Pancreas (tissue), 10 donors: ENCODE measurements around the gene CACNA1H. TPM values are rescaled to one million over a fixed set of nuclear protein-coding genes. Genes with fewer than 3 reads are reported as not detected.

Experiments
- ATAC-seq, 4 donors: fragments of 200-7000 bp; cut with Tn5 transposase; one replicate each; pipeline versions ENCODE4 v1.8.0 to v1.9.1; 2020; ENCODE audit warnings: mild to moderate bottlenecking in 4 of 4, moderate library complexity in 4 of 4
- DNase-seq, 6 donors: peaks; one replicate each; pipeline ENCODE4 v3.0.0-alpha.2; 2020
- FAIRE-seq: peaks from 2 replicates; lab custom pipeline; 2012; peaks lifted over from hg19 to GRCh38; lab: Jason Lieb, UNC
- H3K27ac ChIP-seq, 4 donors: fragments of 200-600 bp; sonication (generic); 1 replicate in 3 of 4; 2 replicates in 1 of 4; pipeline versions ENCODE4 v1.5.0 to v1.8.0; 2020
- H3K27me3 ChIP-seq, 4 donors: fragments of 200-600 bp; one replicate each; pipeline ENCODE4 v1.8.0; 2021
- H3K36me3 ChIP-seq, 3 donors: fragments of 200-600 bp; sonication (generic) in 1 of 3; one replicate each; pipeline versions ENCODE4 v1.5.0 to v1.8.0; 2020 to 2021
- H3K4me1 ChIP-seq, 3 donors: fragments of 200-600 bp; one replicate each; pipeline ENCODE4 v1.8.0; 2021
- H3K4me3 ChIP-seq, 4 donors: fragments of 200-600 bp; sonication (generic) in 2 of 4; one replicate each; pipeline versions ENCODE4 v1.5.0 to v1.8.0; 2020 to 2021
- H3K9me3 ChIP-seq, 4 donors: fragments of 200-600 bp; one replicate each; pipeline ENCODE4 v1.8.0; 2021
- WGBS, 2 donors: extraction: QIAGEN DNeasy Blood & Tissue Kit; methylation state at CpG; one replicate each; pipeline ENCODE4 v1.1.7; 2013; 5-methylcytosine and 5-hydroxymethylcytosine counted together
- intact Hi-C, 3 donors: fragments of 100-400 bp; cut with DNase I; formaldehyde crosslinking; loops; one replicate each; pipeline versions ENCODE4 v1.11.1 to v1.14.2; 2022
- polyA plus RNA-seq, 2 donors: library from polyadenylated mRNA; stranded (reverse); fragments of 200-250 nt; gene quantifications; one replicate each; pipeline ENCODE4 v1.2.3, GENCODE V29; 2013
- total RNA-seq, 6 donors: library from RNA; stranded (reverse); fragmentation: NEBNext Ultra II Directional in 4 of 6; extraction: Animal tissue kit (Norgen Biotek cat#: 25700) in 4 of 6; gene quantifications; one replicate each; pipeline versions ENCODE4 v1.2.1 to v1.2.4, GENCODE V29; 2021 to 2023
- TF ChIP-seq, protein P1 (sequence below), 4 donors: fragments of 200-600 bp; sonication (generic) in 3 of 4; IDR thresholded peaks; one replicate each; pipeline versions ENCODE4 v1.5.0 to v1.8.0; 2021; ENCODE audit warnings: antibody characterized with exemption in 4 of 4
- donor health status: healthy with polysubstance abuse.
- donor health status: DM: no; HTN: no; CAD: no; lungs with moderate emphysema.
- donor health status: DM: no; HTN: no; CAD: no.
- donor health status: control.
- donor health status: control.
- donor health status: Bipolar disorder and iron deficiency.
- donor health status: DM: yes; HTN: yes; CAD: no.
- donor health status: DM: no; HTN: no; CAD: no.
- donor health status: DM: no; HTN: no; CAD: no.
- donor health status: DM: yes; HTN: yes; CAD: no.

CACNA1H gene
- total and polyA plus RNA-seq, 8 donors = 2.5 to 20.5 (median 4.9) TPM

- no peaks in the 10 kb centered on the region for H3K4me1 ChIP-seq
- H3K9me3 ChIP-seq = no peaks in the 10 kb centered on the region
- DNase-seq (no peak), ATAC-seq (no peak), FAIRE-seq (no peak)
- TF ChIP-seq, protein P1, sequence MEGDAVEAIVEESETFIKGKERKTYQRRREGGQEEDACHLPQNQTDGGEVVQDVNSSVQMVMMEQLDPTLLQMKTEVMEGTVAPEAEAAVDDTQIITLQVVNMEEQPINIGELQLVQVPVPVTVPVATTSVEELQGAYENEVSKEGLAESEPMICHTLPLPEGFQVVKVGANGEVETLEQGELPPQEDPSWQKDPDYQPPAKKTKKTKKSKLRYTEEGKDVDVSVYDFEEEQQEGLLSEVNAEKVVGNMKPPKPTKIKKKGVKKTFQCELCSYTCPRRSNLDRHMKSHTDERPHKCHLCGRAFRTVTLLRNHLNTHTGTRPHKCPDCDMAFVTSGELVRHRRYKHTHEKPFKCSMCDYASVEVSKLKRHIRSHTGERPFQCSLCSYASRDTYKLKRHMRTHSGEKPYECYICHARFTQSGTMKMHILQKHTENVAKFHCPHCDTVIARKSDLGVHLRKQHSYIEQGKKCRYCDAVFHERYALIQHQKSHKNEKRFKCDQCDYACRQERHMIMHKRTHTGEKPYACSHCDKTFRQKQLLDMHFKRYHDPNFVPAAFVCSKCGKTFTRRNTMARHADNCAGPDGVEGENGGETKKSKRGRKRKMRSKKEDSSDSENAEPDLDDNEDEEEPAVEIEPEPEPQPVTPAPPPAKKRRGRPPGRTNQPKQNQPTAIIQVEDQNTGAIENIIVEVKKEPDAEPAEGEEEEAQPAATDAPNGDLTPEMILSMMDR (IDR thresholded peaks at IDR 0.05) = no peak
- H3K36me3 ChIP-seq = no peaks in the 10 kb centered on the region
- H3K27me3 ChIP-seq = no peaks in the 10 kb centered on the region
- H3K27ac ChIP-seq = no peak overlapping the region
- WGBS, 2 donors = 78 to 89% methylated on average over 36 to 40 of the region's 40 CpGs
- intact Hi-C loops = no loop called here
- no peak overlapping the region for H3K4me3 ChIP-seq
Measured at GRCh38 chr16:1212616-1213194, 59.8 kb downstream of the CACNA1H start.

DNA sequence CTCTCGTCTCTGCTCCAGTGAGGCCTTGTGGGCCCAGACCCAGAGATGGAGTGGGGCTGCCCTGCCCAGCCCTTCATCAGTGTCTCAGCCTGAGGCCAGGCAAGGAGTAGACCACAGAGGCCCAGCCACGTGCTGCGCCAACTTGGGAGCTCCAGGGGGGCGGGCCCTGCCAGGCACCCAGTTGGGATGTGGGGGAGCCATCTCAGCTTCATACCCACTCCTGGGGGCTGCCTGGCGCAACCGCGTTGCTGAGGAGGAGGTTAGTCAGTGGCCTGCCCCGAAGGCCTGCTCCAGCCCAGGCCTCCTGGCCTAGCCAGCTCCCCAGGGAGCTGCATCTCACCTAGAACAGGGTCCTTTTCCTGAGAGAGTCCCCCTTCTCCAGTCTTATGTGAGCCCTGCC lies 60.3 kb downstream of the CACNA1H start:
- Histone ChIP-seq H3K27ac (no peak overlapping the region), H3K4me3 (no peak overlapping the region), H3K27me3 (no peaks in the 10 kb centered on the region), H3K36me3 (no peaks in the 10 kb centered on the region), H3K4me1 (no peaks in the 10 kb centered on the region), H3K9me3 (no peaks in the 10 kb centered on the region)
- intact Hi-C loops = no loop called here
- TF ChIP-seq, protein P1 (IDR thresholded peaks at IDR 0.05) = no peak
- 71 to 83% methylated on average over 8 of the region's 8 CpGs for WGBS, 2 donors
- ATAC-seq (no peak), DNase-seq (no peak), FAIRE-seq (no peak)

DNA sequence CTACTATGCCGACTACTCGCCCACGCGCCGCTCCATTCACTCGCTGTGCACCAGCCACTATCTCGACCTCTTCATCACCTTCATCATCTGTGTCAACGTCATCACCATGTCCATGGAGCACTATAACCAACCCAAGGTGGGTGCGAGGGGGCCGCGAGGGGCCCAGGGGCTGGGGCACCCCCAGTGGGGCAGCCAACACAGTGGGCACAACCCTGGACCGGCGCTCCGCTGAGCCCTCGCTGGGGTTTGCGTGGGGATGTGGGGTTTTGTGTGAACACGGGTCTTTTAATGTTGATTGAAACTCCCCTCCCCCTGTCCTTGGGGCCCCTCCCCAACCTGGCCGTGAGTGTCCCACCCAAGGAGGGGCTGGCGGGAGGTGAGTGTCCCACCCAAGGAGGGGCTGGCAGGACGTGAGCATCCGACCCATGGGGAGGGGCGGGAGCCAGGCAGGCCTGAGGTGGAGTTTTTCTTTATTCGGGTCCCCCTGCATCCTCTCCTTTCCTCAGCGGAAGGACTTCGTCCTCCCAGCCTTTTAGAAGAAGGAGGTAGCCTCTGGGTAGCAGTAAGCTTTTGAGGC lies 61.0 kb downstream of the CACNA1H start:
- 66 to 78% methylated on average over 25 of the region's 25 CpGs for WGBS, 2 donors
- TF ChIP-seq, protein P1 (IDR thresholded peaks at IDR 0.05) = no peak
- intact Hi-C loops = no loop called here
- H3K27me3 ChIP-seq = no peaks in the 10 kb centered on the region
- no peak for FAIRE-seq
- H3K9me3 ChIP-seq = no peaks in the 10 kb centered on the region
- H3K27ac ChIP-seq = no peak overlapping the region
- no peak for DNase-seq
- H3K4me3 ChIP-seq = no peak overlapping the region
- ATAC-seq = no peak
- no peaks in the 10 kb centered on the region for H3K4me1 ChIP-seq
- H3K36me3 ChIP-seq = no peaks in the 10 kb centered on the region

- Histone ChIP-seq H3K4me1 (no peaks in the 10 kb centered on the region), H3K4me3 (no peak overlapping the region), H3K36me3 (no peaks in the 10 kb centered on the region), H3K9me3 (no peaks in the 10 kb centered on the region), H3K27me3 (no peaks in the 10 kb centered on the region), H3K27ac (no peak overlapping the region)
- TF ChIP-seq, protein P1 (IDR thresholded peaks at IDR 0.05) = no peak
- ATAC-seq (no peak), DNase-seq (no peak), FAIRE-seq (no peak)
- WGBS, 2 donors = 64 to 65% methylated on average over 16 of the region's 16 CpGs
- intact Hi-C loops = no loop called here
Measured at GRCh38 chr16:1214719-1215118, 61.8 kb downstream of the CACNA1H start.

- Histone ChIP-seq H3K27me3 (no peaks in the 10 kb centered on the region), H3K27ac (no peak overlapping the region), H3K9me3 (no peaks in the 10 kb centered on the region), H3K4me1 (no peaks in the 10 kb centered on the region), H3K36me3 (no peaks in the 10 kb centered on the region), H3K4me3 (no peak overlapping the region)
- DNase-seq (no peak), FAIRE-seq (no peak), ATAC-seq (no peak)
- intact Hi-C loops = no loop called here
- 66 to 72% methylated on average over 32 of the region's 32 CpGs for WGBS, 2 donors
- TF ChIP-seq, protein P1 (IDR thresholded peaks at IDR 0.05) = no peak
Measured at GRCh38 chr16:1215574-1216295, 62.8 kb downstream of the CACNA1H start.
